ENCODE measurements around the gene ZNF813. TPM values are rescaled to one million over a fixed set of nuclear protein-coding genes. Genes with fewer than 3 reads are reported as not detected.

The ZNF813 gene
- total and polyA plus RNA-seq, 9 of the 15 experiments (the other 6 are each of a cell fraction or from before 2014, with no cell fraction given): 1.3 to 8.0 (median 5.3) TPM

DNA sequence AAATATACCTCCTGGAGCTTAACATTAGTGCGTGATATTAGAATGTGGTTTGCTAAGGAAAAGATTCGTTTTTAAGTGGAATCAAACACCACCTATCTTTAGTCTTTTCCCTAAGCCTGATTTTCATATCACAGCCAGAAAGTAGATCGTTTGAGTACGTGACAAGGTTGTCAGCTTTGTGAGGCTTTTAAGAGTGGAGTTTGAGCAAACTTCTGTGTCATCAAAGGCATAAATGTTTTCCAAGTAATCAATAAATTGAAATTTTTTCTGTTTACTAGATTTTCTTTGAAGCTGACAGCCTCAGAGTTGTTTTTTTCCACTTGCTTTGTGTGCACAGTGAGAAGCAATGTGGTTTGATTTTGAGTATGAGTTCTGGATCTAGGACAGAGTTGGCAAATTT is 63.9 kb downstream of the ZNF813 start:
- no peaks in the 10 kb centered on the region for H4K20me1 ChIP-seq (replicated peaks; ENCODE audit: control insufficient read depth, insufficient read depth, low read length)
- H3K27ac ChIP-seq (ENCODE audit: extremely low read depth, low read depth, low read length): no peak overlapping the region
- ATAC-seq: no peak
- H3K36me3 ChIP-seq (ENCODE audit: control insufficient read depth, insufficient read depth, low read length): no peaks in the 10 kb centered on the region
- intact Hi-C loops (cut with micrococcal nuclease) (no loop called here), in situ Hi-C loops (cut with MboI) (no loop called here)
- H3K9me1 ChIP-seq (ENCODE audit: control insufficient read depth, insufficient read depth, low read length): no peaks in the 10 kb centered on the region
- H3K4me1 ChIP-seq (replicated peaks in 1 of 2; ENCODE audit: control insufficient read depth in 2 of 2, insufficient read depth in 2 of 2, low read length in 2 of 2): no peaks in the 10 kb centered on the region
- BruUV-seq (replicated peaks): no TSS peak
- FAIRE-seq: no peak
- H3K27me3 ChIP-seq (ENCODE audit: control insufficient read depth in 2 of 2, insufficient read depth in 2 of 2, low read length in 2 of 2): no peaks in the 10 kb centered on the region; a peak in 1 of 5 replicates
- H2AFZ ChIP-seq (ENCODE audit: low read depth, low read length): no peak overlapping the region
- no peak overlapping the region for H3K9ac ChIP-seq (ENCODE audit: insufficient read depth in 1 of 2, low read depth in 2 of 2, low read length in 2 of 2)
- no peak overlapping the region for H3K4me3 ChIP-seq
- TF ChIP-seq NFE2 (IDR thresholded peaks at IDR 0.05; ENCODE audit: low read depth): no peak
- POLR2A ChIA-PET: no interaction called here
- DNase-seq (ENCODE audit: extremely low read depth in 1 of 4, low spot score in 3 of 4): no peak
- CTCF ChIA-PET (ENCODE audit: low intra/inter-chr PET ratio): no interaction called here
- WGBS (ENCODE audit: insufficient coverage, low coverage, missing lambda C conversion rate): 3% methylated on average over 4 of the region's 4 CpGs
- H3K9me3 ChIP-seq (replicated peaks; ENCODE audit: control insufficient read depth, insufficient read depth, low read depth, low read length): no peaks in the 10 kb centered on the region
- no peaks in the 10 kb centered on the region for H3K79me2 ChIP-seq (ENCODE audit: control insufficient read depth, insufficient read depth, low read length)
- H3K4me2 ChIP-seq (ENCODE audit: insufficient read depth, low read length): no peak overlapping the region

DNA sequence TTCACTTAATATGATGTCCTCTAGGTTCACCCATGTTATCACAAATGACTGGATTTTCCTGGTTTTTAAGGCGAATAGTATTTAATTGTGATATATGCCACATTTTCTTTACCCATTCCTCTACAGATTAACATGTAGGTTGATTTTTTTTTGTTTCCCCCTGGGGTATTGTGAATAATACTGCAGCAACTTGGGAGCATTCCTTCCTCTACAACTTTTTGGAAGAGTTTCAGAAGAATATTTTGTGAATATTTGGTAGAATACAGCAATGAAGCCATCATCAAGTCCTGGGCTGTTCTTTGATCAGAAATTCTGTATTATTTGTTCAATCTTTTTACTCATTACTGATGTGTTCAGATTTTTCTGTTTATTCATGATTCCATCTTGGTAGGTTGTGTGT is 64.8 kb downstream of the ZNF813 start:
- Histone ChIP-seq H3K36me3 (ENCODE audit: control insufficient read depth, insufficient read depth, low read length) (no peaks in the 10 kb centered on the region), H3K4me3 (no peak overlapping the region), H3K79me2 (ENCODE audit: control insufficient read depth, insufficient read depth, low read length) (no peaks in the 10 kb centered on the region), H3K9me3 (replicated peaks; ENCODE audit: control insufficient read depth, insufficient read depth, low read depth, low read length) (no peaks in the 10 kb centered on the region), H3K4me2 (ENCODE audit: insufficient read depth, low read length) (no peak overlapping the region), H3K27me3 (ENCODE audit: control insufficient read depth in 2 of 2, insufficient read depth in 2 of 2, low read length in 2 of 2) (peaks cover 0 to 4% of the 10 kb centered on the region in 2 experiments; a peak in 2 of 5 replicates), H3K4me1 (replicated peaks in 1 of 2; ENCODE audit: control insufficient read depth in 2 of 2, insufficient read depth in 2 of 2, low read length in 2 of 2) (peaks cover 0 to under 1% of the 10 kb centered on the region in 2 experiments; a peak in 1 of 5 replicates), H2AFZ (ENCODE audit: low read depth, low read length) (no peak overlapping the region), H3K9me1 (ENCODE audit: control insufficient read depth, insufficient read depth, low read length) (no peaks in the 10 kb centered on the region), H3K9ac (ENCODE audit: insufficient read depth in 1 of 2, low read depth in 2 of 2, low read length in 2 of 2) (no peak overlapping the region), H3K27ac (ENCODE audit: extremely low read depth, low read depth, low read length) (no peak overlapping the region), H4K20me1 (replicated peaks; ENCODE audit: control insufficient read depth, insufficient read depth, low read length) (no peaks in the 10 kb centered on the region)
- BruUV-seq (replicated peaks): no TSS peak
- 0% methylated on average over 1 of the region's 1 CpG for WGBS (ENCODE audit: insufficient coverage, low coverage, missing lambda C conversion rate)
- ChIA-PET CTCF (ENCODE audit: low intra/inter-chr PET ratio) (no interaction called here), POLR2A (no interaction called here)
- FAIRE-seq (no peak), DNase-seq (ENCODE audit: extremely low read depth in 1 of 4, low spot score in 3 of 4) (no peak), ATAC-seq (no peak)
- intact Hi-C loops (cut with micrococcal nuclease) (no loop called here), in situ Hi-C loops (cut with MboI) (no loop called here)
- TF ChIP-seq, protein P1, sequence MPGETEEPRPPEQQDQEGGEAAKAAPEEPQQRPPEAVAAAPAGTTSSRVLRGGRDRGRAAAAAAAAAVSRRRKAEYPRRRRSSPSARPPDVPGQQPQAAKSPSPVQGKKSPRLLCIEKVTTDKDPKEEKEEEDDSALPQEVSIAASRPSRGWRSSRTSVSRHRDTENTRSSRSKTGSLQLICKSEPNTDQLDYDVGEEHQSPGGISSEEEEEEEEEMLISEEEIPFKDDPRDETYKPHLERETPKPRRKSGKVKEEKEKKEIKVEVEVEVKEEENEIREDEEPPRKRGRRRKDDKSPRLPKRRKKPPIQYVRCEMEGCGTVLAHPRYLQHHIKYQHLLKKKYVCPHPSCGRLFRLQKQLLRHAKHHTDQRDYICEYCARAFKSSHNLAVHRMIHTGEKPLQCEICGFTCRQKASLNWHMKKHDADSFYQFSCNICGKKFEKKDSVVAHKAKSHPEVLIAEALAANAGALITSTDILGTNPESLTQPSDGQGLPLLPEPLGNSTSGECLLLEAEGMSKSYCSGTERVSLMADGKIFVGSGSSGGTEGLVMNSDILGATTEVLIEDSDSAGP (CRISPR knock-in tag; IDR thresholded peaks at IDR 0.05): no peak
- TF ChIP-seq NR2F6 (CRISPR knock-in tag; IDR thresholded peaks at IDR 0.05) (no peak), POLR2G (IDR thresholded peaks at IDR 0.05; ENCODE audit: low read depth, low read length) (no peak), NR1H2 (CRISPR knock-in tag; IDR thresholded peaks at IDR 0.05) (no peak), ZKSCAN1 (IDR thresholded peaks at IDR 0.05; ENCODE audit: low read depth, low read length) (no peak), GATA2 (CRISPR knock-in tag; IDR thresholded peaks at IDR 0.05) (no peak)
- TF ChIP-seq, protein P2, sequence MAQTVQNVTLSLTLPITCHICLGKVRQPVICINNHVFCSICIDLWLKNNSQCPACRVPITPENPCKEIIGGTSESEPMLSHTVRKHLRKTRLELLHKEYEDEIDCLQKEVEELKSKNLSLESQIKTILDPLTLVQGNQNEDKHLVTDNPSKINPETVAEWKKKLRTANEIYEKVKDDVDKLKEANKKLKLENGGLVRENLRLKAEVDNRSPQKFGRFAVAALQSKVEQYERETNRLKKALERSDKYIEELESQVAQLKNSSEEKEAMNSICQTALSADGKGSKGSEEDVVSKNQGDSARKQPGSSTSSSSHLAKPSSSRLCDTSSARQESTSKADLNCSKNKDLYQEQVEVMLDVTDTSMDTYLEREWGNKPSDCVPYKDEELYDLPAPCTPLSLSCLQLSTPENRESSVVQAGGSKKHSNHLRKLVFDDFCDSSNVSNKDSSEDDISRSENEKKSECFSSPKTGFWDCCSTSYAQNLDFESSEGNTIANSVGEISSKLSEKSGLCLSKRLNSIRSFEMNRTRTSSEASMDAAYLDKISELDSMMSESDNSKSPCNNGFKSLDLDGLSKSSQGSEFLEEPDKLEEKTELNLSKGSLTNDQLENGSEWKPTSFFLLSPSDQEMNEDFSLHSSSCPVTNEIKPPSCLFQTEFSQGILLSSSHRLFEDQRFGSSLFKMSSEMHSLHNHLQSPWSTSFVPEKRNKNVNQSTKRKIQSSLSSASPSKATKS (CRISPR knock-in tag; IDR thresholded peaks at IDR 0.05): no peak

Measured in K562 (cell line).